Stimulated activated CD4-positive, alpha-beta T cell treated with anti-CD3 and anti-CD28 coated beads, Interleukin-12 subunit alpha, Interleukin-12 subunit beta, amount 100 ng/mL, for 4 hours (primary cell): ENCODE measurements around the gene TTPAL.

Experiments used
- DNase-seq: peaks from one replicate; pipeline ENCODE4 v3.0.0-alpha.2; 2020

Gene TTPAL, protein sequence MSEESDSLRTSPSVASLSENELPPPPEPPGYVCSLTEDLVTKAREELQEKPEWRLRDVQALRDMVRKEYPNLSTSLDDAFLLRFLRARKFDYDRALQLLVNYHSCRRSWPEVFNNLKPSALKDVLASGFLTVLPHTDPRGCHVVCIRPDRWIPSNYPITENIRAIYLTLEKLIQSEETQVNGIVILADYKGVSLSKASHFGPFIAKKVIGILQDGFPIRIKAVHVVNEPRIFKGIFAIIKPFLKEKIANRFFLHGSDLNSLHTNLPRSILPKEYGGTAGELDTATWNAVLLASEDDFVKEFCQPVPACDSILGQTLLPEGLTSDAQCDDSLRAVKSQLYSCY

DNA sequence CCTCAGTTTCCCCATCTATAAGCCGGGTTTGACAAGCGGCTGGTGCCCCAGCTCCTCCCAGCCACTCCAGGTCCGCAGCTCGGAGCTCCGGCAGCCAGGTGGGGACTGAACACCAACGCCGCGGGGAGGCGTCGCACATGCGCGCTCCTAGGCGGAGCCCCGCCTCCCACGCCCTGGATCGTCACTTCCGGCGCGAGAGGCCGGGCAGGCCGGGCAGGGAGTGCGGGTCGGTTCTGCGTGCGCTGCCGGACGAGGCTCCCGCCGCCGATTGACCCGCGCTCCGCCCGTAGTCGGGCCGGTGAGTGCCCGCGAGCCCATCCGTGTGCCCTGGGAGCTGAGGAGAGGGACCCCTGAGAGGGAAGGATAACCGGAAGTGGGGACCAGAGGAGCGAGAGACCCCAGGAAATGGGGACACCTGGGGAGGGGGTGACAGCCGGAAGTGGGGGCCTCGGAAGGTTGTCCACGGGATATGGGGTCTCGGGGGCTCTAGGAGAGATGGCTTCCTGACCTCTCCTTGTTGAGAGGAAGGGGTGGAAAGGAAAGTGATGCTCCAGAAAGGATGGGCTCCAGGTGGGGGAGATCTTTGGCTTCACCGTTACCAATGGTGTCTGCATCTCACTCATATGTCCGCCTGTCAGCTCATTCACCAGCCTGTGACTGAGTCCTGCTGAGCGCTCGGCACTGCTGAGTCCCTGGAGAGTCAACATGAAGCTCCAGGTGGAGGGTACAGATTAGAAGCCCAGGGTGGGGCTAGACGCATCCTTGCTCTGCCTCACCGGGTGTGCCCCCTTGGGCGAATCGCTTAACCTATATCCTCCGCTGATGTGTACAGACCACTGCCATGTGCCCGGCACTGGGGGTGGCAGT lies at the start of gene TTPAL:
Gene TTPAL (plus strand): TSS at position 181 of the 867 bp plus-strand sequence. CDS start 4,126 bp downstream, outside the sequence.
- DNase-seq = peak; percentile 91

DNA sequence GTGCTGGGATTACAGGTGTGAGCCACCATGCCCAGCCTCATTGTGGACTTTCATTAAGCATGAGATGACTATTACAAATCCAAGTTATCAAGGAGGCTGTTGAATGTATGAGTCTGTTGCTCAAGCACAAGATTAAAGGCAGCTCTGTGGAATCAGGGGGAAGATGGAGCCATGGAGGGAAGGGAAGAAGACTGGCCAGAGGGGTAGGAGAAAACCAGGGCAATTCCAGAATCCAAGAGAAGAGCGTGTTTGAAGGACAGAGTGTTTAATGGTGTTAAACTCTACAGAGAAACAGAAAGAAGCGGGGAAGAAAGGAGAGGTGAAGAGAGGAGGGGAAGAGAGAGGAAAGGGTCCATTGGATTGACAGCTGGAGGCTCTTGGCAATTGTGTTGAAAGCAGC lies 49.8 kb upstream of the TTPAL start:
- DNase-seq = no peak

DNA sequence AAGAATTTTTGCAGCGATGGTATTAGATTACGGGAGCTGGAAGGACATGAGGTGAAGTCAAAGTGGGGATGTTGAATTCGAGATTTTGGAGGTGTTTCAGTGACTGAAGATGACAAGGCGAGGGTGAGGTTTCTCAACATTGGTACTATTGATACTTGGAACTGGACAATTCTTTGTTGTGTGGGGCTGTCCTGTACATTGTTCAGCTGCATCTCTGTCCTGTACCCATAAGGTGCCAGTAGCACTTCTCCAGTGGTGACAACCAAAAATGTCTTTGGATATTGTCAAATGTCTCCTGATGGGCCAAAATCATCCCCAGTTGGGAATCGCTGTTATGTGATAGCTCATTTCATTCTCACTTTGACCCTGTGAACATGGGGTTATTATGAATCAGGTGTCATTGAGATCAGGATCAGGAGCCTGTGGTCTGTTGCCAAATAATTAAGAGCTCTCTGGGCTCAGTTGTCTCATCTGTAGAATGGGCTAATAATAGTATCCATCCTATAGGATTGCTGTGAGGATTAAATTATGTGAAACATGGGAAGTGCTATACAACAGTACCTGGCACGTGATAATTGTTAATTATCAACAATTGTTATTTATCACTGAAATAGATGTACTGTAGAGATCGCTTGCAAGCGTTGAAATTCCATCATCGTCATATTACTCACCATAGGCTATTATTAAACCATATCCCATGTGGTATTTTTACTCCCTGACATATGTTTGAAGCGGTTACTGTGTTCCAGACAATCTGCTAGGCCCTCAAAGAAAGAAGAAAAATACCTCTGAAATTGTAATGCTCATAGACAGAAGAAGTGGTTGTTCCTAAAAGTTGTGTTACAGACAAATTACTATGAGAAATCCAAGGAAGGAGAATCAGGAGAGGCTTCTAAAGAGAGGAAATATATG lies 48.5 kb upstream of the TTPAL start:
- no peak for DNase-seq

DNA sequence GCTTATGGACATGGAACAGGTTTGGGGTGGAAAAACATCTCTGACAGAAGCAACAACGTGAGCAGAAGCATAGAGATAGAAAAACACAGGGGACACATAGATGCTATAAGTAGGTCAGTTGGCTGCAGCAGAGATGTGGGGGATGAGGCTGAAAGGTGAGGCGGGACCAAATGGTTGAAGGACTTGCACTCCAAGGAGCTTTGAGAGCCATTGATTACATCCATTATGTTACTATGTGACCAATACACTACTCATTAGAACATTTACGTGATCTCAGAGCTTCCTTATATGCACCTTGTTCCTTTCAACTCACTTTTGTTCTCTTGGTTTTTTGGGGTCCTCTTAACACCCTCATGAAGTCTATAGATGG lies 47.9 kb upstream of the TTPAL start:
- no peak for DNase-seq

DNA sequence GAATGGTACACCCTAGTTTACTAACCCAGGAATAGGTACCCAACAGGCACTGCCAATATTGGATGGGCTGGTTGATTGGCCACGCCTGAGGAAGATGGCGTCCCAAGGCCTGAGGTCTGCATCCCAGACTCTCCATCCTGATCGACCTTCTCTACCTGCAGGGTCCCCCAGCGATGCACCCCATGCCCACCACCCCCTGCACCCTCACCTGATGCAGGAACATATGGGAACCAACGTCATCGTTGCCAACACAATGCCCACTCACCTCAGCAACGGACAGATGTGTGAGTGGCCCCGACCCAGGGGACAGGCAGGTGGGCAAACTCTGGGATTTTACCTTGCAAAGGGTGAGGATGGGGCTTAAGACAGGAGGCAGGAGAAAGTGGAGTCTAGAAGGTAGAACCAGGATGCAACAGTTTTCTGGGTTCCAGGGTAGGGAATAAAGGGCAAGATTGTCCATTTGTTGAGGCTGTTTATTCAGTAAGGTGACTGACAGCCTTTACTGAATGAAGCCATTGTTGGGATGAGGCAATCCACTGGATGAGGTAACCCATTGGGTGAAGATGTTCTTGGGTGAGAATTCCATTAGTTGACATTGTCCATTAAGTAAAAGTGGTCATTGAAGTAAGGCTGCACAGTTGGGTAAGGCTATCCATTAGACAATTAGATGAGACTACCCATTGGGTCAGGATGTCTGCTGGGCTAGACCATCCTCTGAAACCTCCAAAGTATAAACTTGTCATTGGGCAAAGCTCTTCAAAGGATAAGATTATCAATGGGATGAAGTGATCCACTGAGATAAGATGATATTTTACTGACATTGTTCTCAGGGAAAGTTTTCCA lies 47.3 kb upstream of the TTPAL start:
- no peak for DNase-seq

DNA sequence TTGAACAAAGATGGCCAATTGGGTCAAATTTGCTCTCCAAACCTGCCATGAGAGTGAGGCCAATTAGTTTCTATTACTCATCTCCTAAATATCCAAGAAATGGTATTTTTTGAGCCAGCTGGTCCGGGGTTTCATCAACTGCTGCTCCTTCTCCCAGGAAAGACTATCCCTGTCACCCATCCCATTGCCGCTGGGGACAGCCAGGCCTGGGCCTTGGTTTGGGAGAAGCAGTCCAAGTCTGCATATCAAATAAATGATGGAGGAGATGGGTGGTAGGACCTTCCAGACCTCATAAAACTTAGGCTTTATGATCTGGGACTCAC lies 46.7 kb upstream of the TTPAL start:
- no peak for DNase-seq

DNA sequence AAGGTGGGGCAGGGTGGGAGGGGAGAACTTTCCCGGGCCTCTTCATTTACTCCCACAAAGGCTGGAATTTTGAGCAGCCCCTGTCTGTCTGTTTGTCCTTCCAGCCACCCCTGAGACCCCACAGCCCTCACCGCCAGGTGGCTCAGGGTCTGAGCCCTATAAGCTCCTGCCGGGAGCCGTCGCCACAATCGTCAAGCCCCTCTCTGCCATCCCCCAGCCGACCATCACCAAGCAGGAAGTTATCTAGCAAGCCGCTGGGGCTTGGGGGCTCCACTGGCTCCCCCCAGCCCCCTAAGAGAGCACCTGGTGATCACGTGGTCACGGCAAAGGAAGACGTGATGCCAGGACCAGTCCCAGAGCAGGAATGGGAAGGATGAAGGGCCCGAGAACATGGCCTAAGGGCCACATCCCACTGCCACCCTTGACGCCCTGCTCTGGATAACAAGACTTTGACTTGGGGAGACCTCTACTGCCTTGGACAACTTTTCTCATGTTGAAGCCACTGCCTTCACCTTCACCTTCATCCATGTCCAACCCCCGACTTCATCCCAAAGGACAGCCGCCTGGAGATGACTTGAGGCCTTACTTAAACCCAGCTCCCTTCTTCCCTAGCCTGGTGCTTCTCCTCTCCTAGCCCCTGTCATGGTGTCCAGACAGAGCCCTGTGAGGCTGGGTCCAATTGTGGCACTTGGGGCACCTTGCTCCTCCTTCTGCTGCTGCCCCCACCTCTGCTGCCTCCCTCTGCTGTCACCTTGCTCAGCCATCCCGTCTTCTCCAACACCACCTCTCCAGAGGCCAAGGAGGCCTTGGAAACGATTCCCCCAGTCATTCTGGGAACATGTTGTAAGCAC lies 46.0 kb upstream of the TTPAL start:
- no peak for DNase-seq

DNA sequence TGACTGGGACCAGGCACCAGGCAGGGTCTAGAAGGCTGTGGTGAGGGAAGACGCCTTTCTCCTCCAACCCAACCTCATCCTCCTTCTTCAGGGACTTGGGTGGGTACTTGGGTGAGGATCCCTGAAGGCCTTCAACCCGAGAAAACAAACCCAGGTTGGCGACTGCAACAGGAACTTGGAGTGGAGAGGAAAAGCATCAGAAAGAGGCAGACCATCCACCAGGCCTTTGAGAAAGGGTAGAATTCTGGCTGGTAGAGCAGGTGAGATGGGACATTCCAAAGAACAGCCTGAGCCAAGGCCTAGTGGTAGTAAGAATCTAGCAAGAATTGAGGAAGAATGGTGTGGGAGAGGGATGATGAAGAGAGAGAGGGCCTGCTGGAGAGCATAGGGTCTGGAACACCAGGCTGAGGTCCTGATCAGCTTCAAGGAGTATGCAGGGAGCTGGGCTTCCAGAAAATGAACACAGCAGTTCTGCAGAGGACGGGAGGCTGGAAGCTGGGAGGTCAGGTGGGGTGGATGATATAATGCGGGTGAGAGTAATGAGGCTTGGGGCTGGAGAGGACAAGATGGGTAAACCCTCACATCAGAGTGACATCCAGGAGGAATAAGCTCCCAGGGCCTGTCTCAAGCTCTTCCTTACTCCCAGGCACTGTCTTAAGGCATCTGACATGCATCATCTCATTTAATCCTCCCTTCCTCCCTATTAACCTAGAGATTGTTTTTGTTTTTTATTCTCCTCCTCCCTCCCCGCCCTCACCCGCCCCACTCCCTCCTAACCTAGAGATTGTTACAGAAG lies 45.2 kb upstream of the TTPAL start:
- no peak for DNase-seq

DNA sequence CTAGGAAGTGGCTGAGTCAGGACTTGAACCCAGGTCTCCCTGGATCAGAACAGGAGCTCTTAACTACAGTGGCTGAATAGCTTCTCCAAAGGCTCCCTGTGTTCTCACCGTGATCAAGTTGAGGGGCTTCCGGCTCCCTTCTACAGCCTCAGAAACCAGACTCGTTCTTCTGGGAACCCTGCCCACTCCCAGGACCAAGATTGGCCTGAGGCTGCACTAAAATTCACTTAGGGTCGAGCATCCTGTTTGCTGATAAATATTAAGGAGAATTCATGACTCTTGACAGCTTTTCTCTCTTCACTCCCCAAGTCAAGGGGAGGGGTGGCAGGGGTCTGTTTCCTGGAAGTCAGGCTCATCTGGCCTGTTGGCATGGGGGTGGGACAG lies 44.6 kb upstream of the TTPAL start:
- no peak for DNase-seq

DNA sequence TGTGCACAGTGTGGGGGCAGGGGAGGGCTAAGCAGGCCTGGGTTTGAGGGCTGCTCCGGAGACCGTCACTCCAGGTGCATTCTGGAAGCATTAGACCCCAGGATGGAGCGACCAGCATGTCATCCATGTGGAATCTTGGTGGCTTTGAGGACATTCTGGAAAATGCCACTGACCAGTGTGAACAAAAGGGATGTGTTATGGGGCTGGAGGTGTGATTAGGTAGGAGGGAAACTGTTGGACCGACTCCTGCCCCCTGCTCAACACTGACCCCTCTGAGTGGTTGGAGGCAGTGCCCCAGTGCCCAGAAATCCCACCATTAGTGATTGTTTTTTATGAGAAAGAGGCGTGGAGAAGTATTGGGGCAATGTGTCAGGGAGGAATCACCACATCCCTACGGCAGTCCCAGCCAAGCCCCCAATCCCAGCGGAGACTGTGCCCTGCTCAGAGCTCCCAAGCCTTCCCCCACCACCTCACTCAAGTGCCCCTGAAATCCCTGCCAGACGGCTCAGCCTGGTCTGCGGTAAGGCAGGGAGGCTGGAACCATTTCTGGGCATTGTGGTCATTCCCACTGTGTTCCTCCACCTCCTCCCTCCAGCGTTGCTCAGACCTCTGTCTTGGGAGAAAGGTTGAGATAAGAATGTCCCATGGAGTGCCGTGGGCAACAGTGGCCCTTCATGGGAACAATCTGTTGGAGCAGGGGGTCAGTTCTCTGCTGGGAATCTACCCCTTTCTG lies 44.0 kb upstream of the TTPAL start:
- no peak for DNase-seq

DNA sequence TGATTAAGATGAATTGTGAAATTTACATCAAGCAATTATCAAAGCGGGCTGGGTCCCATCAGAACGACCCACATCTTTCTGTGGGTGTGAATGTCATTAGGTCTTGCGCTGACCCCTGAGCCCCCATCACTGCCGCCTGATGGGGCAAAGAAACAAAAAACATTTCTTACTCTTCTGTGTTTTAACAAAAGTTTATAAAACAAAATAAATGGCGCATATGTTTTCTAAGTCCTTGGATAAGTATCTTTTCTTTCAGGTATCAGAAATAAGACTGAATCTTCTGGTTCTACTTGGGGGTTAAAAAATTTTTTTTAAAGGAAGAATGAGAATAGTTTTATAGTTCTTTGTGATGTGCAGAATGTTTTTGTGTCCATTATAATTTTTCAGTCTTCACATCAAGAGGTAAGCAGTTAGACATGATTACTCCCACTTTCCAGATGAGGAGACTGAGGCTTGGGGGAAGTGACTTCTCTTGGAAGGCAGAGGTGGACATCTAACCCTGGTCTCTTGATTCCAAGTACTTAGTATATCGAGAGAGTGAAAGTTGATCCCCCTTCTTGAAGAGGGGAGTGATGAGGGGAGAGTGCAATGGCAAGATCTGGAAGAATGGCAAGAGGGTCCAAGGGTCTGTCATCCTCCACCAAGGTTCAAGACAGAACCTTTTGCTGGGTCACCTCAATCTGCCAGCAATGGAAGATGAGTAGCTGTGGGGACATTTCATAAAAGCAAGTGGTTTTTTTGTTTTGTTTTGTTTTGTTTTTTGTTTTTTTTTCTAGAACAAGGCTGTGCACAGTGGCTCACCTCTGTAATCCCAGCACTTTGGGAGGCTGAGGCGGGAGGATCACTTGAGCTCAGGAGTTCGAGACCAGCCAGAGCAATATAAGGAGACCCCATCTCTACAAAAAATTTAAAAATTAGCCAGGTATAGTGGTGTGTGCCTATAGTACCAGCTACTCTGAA lies 42.8 kb upstream of the TTPAL start:
- DNase-seq = no peak

DNA sequence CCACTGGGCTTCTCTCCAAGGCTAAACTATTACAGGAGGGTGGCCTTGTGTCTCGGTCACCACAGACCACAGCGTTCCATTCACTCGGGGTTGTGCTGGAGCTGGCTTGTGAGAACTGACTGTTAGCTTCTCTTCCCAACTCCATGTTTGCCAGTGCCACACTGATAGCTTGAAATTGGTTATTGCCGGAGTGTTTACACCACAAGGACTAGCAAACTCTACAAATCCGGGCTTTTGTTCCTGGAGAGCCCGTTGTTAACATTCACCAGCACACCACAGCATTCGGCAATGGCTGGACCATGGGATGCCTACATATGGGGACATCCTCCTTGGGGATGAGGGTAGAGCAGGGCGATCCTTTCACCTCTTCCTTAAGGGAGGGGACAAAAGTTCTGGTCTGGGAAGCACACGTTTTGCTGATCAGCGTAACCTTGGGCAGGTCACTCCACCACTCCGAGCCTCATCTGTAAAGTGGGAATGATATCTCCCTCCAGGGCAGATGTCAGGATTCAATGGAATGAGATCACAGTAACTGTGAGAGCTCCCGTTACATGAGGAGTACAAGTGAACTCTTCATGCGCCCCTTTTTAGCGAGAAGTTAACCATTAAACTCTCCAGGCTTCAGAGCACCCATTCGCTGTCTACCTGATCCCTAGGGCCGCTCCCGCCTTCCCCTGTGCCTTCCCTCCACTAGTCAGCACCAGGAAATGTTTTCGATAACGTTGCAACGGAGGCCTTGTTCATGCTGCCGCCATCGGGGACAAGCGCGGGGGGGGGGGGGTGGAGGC lies 41.7 kb upstream of the TTPAL start:
- no peak for DNase-seq

DNA sequence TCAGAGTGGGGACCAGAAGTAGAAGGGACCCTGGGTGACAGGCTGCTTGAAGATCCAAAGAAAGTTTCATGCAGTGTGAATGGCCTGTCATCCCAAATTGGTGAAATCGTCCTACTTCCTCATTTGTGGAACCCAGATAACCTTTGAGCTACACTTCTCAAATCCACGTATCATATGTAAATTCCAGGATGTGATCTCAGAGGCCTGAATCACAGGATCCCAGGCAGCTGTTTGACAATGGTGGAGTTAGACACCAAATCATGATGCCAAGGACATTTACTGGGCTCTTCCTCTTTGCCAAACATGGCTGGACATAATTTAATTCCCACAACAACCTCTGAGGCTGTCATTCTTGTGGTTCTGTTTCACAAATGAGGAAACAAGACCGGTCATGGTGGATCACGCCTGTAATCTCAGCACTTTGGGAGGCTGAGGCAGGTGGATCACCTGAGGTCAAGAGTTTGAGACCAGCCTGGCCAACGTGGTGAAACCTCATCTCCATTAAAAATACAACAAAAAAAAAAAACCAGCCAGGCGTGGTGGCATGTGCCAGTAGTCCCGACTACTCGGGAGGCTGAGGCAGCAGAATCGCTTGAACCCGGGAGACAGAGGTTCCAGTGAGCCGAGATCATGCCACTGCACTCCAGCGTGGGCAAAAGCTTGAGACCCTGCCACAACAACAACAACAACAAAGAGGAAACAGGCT lies 39.9 kb upstream of the TTPAL start:
- DNase-seq = no peak

DNA sequence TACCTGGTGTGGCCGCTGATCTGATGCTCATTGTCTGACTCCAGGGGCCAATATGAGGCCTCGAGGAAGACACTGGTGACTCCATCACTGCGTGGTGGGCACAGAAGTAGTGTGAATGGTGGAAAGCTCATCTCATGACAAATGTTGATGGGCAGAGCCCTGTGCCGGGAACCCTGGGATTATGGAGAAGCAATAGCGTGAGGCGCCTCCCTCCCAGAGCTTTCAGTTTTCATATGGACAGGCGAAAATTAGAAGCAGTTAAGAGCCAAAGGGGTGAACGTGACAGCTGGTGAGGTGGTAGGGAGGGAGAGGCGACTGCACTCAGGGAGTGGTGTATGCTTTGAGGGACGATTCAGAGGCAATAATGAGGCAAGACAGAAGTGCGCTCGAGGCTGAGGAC lies 39.3 kb upstream of the TTPAL start:
- no peak for DNase-seq

DNA sequence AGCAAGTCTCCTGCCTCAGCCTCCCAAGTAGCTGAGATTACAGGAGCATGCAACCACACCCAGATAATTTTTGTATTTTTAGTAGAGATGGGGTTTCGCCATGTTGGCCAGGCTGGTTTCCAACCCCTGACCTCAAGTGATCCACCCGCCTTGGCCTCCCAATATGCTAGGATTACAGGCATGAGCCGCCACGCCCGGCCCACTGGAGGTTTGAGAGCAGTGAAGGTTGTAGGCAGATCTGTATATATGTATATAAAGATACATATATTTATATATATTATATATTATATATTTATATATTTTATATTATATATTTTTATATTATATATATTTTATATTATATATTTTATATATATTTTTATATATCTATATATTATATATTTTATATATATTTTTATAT lies 38.2 kb upstream of the TTPAL start:
- DNase-seq = no peak

DNA sequence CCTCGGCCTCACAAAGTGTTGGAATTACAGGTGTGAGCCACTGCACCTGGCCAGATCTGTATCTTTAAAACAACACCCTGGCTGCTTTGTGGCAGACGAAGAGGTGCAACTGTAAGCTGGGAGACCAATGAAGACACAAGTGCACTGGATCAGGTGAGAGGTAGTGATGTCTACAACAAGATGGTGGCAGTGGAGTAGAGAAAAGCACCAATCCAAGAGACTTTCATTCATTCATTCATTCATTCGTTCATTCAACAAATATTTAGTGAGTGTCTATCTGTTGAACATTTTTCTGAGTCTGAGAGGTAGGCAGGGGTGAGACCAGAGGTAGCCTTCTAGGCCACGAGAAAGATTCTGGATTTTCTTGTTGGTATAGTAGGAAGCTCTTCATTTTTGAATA lies 36.9 kb upstream of the TTPAL start:
- DNase-seq = no peak

DNA sequence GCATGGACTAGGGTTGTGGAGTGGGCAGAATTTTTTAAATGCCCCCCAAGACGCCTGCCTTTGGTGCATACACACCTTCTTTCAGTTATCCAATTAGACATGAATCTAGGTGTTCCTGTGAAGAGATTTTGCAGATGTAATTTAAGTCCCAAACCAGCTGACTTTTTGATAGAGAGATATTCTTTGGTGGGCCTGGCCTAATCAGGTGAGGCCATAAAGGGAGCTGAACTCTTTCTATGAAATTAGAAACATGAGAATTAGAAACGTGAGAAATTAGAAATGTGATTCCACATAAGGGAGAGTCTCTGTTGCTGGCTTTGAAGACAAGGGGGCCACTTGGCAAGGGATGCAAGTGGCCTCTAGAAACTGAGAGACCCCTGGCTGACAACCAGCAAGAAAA lies 36.4 kb upstream of the TTPAL start:
- no peak for DNase-seq
